Stimulated activated CD8-positive, alpha-beta memory T cell treated with anti-CD3 and anti-CD28 coated beads, Interleukin-12 subunit alpha, Interleukin-12 subunit beta, amount 100 ng/mL, for 24 hours (primary cell): Measurements from ENCODE around the gene DHRS2.
"Not testable (repeated sequence)": the region's sequence is repeated elsewhere in the genome, so short reads cannot be mapped to it uniquely, and the experiment has no call there.

Experiments
- DNase-seq: peaks from one replicate; pipeline ENCODE4 v3.0.0-alpha.2; 2020; ENCODE audit errors: extremely low read depth

Gene DHRS2

DNA sequence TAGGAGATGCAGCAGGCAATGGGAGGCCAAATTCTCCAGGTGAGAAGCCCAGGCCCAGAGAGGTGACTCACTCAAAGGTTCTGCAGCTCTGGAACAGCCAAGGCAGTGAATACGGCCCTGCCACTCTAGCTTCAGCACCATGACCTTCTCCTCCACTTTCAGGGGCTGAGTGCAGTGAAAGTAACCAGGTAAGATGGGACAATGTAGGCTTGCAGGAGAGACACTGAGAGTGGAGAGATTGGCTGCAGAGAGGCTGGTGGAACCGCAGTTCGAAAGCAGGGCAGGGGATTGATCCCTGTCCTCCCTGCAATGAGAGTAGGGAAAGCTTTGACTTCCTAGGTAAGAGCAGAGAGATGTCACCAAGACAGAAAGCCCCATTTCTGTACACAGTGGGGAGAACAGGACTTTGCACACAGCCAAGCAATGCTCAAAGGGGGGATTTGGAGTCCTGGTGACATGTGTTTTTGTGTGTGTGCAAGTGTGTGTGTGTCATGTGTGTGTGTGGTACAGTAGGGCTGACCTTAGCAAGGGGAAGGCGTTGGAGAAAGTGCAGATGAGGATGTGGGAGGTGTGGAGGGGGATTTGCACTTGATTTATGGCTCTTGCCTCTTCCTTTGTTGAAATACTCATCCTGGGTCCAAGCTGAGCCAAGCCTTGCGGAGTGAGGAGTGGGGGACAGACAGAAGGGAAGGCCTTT is 12.7 kb downstream of the DHRS2 start:
- DNase-seq = no peak

DNA sequence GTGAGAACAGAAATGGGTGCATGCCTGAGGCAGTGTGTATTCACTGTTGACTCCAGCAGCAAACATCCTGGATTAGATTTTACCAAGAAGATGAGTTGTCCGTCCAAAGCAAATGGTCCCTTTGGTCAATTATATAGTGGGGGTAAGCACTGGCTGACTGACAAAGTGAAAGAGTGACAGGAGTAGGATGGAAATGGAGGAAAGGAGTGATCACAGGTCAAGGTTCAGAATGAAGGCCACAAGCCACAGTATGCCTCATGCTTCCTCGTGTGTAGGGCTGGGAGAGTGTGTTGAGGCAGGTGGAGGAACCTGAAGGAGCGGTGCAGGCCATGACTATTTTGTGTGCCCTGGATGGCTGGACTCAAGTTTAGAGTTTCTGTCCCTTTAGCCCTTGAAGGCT is 14.3 kb downstream of the DHRS2 start:
- no peak for DNase-seq

DNA sequence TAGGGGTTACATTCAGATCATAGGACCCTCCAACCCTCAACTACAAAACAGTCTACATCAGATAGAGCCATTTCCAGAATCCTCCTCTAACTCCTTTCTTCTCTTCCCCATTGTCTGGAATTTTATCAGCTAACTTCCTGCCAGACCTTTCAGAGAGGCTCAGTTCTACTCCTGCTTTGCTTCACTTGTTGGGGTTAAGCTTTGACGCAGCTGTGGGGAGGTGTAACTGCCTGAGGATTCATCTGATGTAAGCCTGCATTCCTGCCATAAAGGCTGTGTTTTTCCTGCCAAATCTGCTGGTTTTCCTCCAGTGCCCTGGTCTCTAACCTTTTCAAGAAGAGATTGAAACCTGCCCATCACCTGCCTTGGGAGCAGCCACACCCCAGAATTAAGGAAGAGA is 16.9 kb downstream of the DHRS2 start:
- no peak for DNase-seq

DNA sequence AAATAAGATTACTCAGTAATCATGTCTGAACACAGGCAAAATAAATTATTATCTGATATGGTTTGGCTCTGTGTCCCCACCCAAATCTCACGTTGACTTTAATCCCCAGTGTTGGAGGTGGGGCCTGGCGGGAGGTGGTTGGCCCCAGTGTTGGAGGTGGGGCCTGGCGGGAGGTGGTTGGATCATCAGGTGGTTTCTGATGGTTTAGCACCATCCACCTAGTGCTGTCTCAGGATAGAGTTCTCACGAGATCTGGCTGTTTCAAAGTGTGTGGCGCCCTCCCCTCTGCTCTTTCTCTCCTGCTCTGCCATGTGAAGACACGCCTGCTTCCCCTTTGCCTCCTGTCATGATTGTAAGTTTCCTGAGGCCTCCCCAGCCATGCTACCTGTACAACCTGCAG is 18.1 kb downstream of the DHRS2 start:
- DNase-seq = no peak

DNA sequence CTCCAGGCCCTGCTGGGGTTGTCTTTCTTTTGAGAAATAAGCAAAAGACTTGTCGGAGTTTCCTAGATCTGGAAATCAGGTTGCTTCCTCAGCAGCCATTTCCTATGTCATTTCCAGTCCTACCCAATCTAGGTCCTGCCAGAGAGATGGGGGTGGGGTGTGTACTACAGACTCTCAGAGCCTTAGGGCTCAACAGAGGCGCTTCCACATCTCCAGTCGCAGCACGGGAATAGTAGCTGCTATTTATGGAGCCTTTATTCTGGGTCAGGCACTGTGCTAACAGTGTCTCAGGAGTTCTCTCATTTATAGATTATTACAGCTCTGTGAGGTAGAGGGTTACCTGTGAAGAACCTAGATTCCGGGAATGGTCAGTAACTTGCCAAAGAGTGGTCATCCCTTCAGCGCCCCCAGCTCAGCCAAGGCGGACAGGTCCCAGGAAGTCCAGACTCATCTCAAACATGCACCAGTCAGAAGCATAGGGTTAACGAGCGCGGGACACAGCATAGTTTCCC is 21.9 kb downstream of the DHRS2 start:
- DNase-seq = no peak

DNA sequence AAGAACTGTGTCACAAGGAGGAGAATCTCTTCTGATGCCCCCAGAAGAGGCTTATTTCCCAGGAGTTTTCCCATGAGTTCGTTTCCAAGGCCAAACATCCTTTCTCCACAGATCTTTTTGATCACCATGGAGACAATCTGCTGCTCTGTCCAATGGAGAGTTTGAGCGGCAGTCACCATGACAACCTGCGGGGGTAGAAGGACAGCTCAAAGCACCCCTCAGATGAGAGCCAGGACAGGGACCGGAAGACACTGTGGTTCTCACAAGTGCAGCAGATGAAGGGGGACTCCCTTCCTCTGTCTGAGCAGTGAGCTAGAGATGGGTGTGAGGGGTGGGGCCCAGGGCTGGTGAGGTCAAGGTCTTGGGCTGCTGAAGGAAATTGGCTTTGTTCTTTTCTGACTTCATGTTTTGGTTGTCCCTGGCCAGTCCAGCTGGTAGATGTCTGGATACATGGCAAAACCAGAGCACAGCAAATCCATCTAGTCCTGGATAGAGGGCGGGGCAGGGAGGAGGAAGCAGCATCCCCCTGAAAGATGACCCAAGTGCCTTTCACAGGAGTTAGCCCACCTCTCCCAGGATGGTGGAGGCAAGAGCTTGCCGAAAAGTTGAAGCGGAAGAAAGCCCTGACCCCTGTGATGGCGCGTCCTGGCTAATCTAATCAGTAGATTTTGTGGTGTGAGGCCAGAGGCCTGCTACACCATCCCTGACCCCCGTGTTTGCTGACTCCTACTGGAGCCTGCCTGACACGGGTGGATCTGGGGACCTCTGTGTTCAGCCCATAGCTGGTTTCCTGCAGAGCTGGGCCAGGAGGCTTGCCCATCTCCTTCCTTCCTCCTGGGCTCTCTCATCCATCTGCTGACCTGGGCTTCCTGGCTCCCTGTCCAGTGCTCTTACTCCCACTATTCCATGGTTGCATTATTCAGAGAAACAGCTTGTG is 24.4 kb downstream of the DHRS2 start:
- no peak for DNase-seq

DNA sequence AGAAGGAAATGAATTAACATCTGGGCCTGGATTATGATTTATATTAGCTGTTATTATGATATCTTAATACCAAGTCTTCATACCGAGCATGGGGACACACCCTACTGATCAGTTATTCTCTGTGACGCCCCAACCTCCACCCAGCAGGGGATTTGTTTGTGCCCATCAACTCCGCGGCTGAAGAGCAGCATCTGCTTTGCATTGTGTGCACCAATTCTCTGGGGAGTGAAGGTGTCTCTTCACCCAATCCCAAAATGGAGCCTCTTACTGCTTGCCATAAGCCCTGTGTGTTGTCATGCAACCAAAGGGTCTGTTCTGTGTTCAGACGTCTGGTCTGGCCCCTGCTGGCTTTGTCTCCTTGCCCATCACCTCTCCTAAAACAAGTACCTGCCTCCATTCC is 25.4 kb downstream of the DHRS2 start:
- DNase-seq = no peak

DNA sequence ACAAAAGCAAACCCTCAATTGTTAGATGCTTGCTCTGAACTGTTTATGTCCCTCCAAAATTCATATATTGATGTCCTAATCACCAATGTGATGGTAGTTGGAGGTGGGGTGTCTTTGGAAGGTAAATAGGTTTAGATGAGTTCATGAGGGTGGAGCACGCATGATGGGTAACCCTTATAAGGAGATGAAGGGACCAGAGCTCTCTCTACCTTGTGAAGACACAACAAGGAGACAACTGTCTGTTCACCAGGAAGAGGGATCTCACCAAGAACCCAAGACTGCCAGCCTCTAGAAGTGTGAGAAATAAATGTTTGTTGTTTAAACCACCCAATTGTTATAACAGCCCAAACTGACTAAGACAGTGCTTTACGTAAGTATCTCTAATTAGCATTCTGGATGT is 27.0 kb downstream of the DHRS2 start:
- DNase-seq = no peak

DNA sequence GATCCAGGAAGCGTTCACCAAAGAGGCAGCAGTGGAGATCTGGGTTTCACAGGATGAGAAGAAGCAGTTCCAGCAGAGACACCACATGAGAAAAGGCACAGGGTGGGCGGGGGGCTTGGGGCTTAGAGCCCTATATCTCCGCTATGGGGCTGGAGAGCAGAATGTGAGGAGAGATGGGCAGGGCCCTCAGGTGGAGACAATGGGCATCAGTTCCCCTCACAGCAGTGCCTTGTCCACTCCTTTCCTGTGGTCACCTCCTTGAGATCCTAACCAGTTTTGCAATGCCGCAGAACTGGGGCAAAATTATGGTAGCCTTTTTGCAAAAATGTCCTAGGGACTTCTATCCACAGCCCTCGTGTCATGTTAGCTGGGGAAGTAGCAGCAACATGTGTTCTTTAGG is 27.5 kb downstream of the DHRS2 start:
- DNase-seq = no peak

DNA sequence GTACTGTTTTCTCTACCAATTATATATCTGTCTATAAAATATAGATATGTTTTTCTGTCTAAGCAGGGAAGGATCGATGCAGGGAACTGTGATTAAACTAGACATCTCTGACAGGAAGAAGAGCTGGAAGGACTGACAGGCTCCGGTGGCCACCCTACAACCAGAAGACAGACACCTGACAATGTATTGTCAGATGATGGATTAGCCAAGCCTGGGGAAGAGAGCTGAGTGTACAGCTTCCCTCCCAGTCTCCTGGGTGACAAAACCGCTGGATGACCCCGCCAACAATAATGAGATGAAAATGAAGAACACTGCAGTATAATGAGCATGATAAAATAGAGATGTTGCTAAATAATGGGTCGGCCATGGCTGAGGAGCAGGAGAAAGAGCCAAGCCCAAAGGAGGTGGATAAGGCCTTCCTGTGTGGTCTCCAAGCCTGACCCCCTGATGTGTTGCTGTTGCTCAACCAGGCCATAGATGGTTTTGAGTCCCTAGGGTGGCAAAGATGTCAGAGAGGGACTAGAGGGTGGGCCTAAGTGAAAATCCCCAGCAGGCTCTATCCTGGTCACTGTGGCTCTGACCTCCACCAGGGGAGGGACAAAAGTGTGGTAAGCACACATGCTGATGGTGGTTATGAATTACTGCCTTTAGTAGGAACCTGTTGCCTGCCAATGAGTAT is 28.2 kb downstream of the DHRS2 start:
- no peak for DNase-seq

DNA sequence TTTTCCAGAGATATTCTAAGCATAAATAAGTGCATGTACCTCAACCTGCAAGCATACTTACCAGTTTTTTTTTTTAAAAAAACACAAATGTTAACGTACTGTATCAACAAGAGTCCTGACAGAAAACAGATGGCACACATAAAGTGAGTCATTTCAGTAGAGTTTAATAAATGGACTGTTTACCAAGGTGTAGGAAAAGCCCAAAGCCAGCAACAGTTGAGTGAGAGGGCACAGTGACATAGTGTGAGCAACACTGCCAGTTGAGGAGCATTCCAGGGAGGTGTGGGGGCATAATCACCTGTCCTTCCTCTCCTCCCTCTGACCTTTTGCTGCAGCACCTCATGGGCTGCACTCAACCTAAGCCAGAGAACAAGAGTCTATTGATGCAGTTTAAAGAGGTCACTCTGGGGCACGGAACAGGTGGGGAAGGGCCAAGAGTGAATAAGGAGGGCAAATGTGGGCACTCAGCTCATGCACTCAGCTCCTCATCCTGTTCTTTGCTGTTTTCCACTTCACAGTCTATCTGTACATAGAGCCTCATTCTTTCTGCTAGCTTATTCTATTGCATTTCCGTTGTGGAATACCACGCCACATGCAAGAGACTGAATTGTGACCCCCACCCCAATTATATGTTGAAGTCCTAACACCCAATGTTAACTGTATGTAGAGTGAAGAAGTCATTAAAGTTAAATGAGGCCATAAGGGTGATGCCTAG is 29.3 kb downstream of the DHRS2 start:
- no peak for DNase-seq

DNA sequence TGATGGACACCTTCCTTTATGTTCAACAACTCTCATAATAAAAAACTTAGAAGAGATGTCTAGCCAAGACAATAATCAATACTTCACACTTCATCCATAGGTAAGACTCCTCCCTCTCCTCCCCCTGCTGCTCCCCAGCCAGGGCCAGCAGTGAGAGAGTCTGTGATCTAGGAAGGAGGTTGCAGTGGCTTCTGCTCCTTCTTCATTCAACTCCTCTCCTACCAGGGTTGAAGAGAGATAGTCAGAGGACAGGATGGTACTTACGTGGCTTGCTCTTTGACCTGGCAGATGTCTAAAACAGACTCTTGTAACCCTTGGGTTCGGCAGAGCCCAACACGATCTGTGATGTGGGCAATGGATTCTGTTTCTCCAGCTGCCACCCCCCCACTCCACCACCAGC is 31.0 kb downstream of the DHRS2 start:
- no peak for DNase-seq

DNA sequence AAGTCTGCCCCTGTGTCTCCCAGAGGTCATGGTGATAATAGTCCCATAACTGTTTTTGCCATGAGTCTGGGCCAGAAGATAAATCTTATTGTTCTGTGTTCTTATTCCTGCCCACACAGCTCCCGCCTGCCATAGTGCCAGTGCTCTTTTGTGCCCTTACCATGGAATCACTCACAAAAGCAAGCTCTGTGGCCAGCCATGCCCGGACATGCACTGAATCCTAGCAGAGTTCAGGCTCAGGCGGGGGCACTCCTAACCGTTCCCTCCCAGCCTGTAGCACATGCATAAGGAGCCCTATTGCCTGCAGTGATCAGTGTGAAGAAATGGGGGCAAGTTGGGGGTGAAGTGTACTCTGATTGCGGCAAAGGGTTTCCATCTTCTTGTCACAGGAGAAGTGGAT is 33.3 kb downstream of the DHRS2 start:
- no peak for DNase-seq

DNA sequence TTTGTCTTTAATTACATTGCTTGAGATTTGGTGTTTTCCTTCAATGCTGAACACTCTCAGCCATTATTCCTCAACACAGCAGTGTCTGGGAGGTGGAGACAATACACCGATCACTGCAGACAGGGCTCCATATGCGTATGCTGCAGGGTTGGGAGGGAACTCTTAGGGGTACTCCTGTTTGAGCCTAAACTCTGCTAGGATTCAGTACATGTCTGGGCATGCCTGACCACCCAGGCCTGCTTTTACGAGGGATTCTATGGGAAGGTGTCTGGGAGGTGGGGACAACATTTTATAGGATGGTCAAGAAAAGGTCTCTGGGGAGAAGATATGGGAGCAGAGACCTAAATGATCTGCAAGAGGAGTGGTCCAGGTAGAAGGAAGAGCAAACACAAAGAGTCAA is 34.3 kb downstream of the DHRS2 start:
- DNase-seq = no peak

DNA sequence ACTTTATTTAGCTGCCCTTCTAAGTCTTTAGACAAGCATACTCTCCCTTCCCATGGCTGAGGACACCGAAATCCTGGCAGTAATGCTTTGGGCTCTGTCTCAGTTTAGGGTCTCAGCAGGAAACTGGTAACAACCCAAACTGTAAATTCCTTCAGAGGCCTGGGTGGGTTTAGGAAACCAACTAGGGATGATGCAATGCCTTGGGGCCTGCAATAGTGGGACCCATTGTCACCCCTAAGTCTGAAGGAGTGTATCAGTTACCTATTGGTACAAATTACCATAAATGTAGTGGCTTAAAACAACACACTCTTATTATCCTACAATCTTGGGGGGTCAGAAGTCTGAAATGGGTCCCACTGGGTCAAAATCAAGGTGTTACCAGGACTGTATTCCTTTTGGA is 36.0 kb downstream of the DHRS2 start:
- DNase-seq = no peak

DNA sequence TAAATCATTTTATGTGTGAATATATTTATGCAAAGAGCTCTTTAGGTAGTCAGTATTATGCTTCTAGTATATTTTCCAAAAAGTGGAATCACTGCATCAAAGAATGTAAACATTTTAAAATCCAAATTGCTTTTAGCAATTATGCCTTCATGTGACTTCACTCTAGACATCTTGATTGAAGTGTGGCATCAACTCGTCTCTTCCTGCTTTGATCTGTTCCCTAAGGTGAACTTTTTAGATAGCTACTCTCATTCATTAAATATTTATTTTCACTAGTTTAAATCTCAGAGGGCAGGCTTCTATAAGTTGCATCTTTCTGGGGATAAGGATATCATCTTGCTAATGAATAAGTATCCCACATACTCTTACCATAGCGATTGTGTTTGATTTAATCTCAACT is 39.2 kb downstream of the DHRS2 start:
- no peak for DNase-seq

DNA sequence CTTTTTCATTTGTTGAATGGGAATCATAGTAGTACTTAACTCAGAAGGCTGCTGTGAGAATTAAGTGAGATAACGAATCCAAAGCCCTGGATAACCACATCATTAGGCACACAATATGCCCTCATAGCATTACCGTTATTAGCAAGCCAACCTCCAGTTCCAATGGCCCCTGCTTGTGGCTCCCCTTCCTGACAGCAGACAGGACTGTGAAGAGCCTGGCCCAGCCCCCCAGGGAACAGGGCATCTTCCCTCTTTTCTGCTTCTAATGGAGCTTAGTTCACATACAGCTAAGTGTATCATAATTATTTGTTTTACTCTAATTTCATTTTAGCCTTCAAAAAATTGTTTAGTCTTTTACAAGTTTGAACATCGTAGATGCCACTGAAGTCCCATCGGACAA is 39.7 kb downstream of the DHRS2 start:
- DNase-seq = no peak

DNA sequence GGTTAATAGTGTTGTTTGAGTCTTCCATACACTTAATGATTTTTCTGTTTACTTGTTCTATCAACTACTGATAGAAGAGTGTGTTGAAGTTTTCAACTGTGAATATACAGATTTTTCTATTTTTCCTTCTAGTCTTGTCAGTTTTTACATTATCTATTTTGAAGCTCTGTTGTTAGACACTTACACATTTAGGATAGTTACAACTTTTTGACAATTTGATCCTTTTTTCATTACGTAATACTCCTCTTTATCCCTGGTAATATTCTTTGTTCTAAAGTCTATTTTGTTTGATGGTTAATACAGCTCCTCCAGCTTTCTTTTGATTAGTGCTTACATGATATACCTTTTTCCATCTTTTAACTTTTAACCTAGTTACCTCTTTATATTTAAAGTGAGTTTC is 45.2 kb downstream of the DHRS2 start:
- DNase-seq = no peak

DNA sequence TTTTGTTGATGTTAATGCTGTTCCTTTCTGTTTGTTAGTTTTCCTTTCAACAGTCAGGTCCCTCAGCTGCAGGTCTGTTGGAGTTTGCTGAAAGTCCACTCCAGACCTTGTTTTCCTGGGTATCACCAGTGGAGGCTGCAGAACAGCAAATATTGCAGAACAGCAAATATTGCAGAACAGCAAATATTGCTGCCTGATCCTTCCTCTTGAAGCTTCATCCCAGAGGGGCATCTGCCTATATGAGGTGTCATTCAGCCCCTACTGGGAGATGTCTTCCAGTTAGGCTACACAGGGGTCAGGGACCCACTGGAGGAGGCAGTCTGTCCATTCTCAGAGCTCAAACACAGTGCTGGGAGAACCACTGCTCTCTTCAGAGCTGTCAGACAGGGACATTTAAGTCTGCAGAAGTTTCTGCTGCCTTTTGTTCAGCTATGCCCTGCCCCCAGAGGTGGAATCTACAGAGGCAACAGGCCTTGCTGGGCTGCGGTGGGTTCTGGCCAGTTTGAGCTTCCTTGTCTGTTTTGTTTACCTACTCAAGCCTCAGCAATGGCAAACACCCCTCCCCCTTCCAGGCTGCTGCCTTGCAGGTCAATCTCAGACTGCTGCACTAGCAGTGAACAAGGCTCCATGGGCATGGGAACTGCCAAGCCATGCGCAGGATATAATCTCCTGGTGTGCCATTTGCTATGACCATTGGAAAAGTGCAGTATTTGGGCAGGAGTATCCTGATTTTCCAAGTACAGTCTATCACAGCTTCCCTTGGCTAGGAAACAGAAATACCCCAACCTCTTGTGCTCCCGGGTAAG is 53.7 kb downstream of the DHRS2 start:
- not testable (repeated sequence) for DNase-seq

DNA sequence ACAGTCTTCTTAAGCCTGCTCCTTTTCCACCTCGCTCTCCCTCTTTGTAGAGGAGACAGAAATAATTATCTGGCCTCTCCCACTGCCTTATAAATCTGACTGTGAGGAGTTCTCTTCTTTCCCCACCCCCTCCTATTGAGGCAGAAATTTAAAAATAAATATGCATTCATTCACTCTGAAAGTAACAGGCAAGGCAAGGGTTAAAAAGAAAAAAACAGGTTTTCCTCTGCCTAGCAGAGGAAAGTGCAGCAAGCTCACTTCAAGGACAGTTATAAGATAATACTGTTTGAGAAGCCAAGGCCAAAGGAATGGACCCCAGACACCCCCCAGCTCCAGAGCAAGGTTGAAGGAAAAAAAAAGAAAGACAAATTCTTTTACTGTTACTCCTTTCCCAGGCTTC is 56.3 kb downstream of the DHRS2 start:
- no peak for DNase-seq

DNA sequence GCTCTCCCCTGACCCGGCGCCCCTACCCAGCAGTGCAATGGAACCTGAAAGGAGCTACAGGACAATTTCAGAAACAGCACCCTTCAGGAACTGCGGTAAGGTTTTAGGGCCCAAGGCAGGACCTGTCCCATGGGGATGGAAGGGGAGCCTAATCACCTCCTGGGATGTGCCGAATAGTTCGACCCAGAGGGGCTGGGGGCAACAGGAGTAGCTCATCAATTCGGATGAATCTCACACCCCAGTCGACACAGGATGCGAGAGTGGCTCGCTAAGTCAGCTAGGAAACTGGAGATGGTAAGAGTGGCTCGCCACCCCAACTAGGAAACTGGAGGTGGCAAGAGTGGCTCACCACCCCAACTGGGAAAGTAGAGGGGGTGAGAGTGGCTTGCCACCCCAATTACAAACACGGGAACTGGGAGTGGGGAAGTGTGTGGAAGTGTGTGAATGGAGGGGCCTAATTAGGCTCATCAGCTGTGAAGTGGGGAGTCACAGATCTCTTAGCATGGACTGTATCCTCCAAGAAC is 57.1 kb downstream of the DHRS2 start:
- no peak for DNase-seq
